GM18861 (cell line): ENCODE measurements around the gene ARID3A.

ENCODE experiments used
- ATAC-seq: cut with Tn5 transposase; IDR thresholded peaks from one replicate; pipeline ENCODE4 v1.9.1; 2021; ENCODE audit not compliant: unreplicated experiment

ARID3A gene

DNA sequence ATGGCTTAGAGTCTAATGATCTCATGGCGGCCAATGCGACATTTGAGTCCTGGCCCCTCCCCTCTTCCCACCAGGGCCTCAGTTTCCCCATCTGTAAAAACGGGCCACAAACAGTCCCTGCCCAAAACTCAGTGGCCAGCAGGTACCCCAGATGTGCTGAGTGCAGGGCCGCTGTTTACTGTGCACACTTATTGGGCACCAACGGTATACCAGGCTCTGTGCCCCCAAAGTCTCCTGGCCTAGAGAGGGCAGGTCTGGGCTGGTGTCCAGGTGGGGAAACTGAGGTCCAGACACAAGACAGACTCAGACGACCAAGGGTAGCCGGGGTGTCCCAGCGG, 34.7 kb downstream of the ARID3A start:
- ATAC-seq: no peak

DNA sequence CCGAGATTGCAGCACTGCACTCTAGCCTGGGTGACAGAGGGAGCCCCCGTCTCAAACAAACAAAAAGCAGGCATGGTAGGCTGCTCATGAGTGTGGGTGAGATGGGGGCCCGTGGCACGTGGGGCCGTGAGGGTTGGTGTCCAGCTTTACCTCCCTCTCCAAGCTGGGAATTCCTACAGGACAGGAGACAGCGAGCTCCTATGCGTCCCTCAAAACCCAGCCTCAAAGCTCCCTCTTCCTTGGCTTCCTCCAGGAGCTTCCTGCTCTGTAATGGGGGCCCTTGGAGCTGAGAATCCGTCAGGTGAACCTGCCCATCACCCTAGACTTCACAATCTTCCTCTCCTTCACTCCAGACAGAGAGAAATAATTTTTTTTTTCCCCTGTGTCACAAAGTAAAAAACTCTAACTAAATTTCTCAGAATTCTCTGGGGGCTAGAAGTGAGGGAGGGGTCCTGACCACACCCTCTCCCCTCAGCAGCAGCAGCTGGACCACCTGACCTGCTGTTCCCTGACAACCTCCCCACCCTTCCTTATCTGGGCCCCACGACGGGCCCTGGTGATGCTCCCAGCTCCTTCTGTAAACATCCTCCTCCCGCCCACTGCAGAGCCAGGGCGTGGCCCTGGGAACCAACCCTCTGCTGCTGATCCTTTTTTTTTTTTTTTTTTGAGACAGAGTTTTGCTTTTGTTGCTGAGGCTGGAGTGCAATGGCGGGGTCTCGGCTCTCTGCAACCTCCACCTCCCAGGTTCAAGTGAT, 36.2 kb downstream of the ARID3A start:
- ATAC-seq: no peak

DNA sequence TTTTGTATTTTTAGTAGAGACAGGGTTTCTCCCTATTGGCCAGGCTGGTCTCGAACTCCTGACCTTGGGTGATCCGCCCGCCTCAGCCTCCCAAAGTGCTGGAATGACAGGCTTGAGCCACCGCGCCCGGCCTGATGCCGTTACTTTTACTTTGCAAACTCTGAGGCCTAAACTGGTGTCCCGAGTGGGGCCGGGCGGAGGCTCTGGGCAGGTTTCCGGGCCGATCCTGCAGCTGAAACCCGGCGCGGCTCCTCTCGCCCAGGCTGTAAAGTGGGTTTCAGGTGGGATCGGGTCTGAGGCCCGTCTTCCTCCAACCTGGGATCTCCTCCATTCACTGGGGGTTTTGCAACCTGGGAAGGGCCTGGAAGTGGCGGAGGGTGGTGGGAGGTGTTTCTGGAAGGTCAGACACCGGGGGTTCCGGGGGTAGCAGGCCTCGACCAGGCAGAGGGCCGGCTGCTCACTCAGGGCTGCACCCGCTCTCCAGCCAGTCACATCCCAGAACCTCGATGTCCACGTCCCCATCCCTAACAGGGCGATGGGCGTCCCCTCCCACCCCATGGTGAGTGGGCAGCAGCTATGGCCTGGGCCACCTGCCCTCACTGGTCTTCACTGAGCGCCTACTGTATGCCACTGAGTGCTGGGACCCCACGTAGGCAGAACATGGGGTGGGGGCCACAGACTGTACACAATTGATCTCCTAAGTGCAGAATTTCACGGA, 37.0 kb downstream of the ARID3A start:
- ATAC-seq: no peak

DNA sequence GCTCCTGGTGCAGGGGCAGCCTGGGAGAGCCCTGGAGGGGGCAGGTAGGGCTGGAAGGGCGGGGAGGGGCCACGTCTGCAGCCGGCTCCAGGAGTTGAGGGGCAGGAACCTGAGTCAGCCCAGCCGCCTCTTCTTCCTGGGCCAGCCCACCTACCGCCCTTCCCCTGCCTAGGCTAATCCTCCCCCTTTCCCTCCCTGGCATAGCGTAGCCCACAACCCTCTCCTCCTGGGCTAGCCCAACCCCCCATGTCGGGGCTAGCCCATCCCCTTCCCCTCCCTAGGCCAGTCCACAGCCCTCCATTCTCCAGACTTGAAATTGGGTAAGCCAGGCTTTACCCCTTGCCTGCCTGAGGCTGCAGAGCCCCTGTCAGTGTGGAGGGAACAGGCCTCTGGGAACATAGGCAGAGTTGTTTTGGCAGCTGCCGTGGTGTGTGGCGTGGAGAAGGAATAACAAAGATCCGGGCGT, 37.7 kb downstream of the ARID3A start:
- ATAC-seq: no peak

DNA sequence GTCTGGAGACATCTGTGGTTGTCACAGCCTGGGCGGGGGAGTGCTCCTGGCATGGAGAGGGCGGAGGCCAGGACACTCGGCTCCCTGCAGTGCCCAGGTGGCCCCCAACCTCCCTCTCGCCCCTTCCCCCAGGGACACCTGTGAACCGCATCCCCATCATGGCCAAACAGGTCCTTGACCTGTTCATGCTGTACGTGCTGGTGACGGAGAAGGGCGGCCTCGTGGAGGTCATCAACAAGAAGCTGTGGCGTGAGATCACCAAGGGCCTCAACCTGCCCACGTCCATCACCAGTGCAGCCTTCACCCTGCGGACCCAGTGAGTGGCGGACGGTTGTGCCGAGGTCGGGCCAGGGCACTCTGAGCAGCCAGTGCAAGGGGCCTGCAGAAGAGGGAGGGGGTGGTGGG, 38.3 kb downstream of the ARID3A start:
- no peak for ATAC-seq

DNA sequence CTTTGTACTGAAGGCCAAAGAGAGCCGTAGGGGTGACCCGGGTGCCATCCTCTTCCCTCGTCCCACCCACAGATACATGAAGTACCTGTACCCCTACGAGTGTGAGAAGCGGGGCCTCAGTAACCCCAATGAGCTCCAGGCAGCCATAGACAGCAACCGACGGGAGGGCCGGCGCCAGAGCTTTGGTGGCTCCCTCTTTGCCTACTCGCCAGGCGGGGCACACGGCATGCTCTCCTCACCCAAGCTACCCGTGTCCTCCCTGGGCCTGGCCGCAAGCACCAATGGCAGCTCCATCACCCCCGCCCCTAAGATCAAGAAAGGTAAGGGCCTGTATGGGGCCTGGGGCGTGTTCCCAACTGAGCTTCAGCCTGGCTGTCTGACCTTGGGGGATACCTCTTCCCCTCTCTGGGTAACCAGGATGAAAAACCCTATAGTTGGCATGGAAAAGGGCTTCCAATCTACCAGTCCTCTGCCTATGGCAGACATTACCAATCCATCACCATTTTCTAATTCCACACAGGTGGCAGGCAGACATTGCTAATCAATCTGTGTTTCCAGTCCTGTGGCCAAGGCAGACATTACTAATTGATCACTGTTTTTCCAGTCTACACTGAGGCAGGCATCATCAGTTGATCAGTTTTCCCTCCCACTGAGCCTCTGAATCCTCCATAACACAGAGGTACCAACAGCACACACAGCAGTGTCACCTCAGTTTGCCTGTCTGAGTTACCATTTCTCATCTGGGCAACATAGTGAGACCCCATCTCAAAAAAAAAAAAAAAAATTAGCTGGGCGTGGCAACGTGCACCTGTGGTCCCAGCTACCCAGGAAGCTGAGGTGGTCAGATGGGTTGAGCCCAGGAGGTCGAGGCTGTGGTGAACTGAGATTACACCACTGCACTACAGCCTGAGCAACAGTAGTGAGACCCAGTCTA, 39.2 kb downstream of the ARID3A start:
- no peak for ATAC-seq

DNA sequence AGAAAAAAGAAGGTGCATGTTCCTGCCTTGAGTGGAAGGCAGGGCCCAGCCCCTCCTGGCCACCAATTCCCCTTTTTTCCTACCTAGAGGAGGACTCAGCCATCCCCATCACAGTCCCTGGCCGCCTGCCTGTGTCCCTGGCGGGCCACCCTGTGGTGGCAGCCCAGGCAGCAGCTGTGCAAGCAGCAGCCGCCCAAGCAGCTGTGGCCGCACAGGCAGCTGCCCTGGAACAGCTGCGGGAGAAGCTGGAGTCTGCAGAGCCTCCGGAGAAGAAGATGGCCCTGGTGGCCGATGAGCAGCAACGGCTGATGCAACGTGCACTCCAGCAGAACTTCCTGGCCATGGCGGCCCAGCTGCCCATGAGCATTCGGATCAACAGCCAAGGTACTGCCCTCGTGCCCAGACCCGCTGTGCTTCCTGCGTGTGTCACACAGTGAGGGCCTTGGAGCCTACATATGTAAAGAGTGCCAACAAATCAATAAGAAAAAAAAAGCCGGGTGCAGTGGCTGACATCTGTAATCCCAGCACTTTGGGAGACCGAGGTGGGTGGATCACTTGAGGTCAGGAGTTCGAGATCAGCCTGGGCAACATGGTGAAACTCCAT, 40.8 kb downstream of the ARID3A start:
- no peak for ATAC-seq

DNA sequence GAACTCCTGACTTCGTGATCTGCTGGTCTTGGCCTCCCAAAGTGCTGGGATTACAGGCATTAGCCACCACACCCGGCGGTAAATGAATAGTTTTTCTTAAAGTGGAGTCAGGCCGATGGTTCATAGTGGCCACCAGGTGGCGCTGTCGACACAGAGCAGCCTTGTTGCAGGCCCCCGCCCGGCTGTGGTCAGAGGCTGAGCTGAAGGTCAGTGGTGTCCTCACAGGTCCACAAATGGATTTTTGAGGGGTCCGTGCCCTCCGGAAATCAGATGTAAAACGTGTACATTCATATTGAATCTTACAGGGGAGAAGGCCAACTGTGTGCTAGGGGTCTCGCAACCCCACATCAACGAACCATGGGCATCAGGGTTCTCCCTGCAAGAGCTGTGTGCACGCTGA, 44.9 kb downstream of the ARID3A start:
- no peak for ATAC-seq

DNA sequence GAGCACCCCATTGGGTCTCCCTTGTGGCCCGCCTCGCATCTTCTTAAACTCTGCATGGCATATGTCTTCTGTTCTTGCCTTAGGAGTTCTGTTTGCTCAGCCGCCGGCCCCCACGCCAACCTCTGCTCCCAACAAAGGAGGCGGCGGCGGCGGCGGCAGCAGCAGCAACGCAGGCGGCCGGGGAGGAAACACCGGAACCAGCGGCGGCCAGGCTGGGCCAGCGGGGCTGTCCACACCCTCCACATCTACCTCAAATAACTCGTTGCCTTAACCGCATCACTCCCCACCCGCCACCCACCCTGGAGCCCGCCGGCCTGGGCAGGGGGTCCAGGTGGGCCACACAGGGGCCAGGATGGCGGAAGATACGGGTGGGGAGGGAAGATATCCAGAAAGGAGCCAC, 46.0 kb downstream of the ARID3A start:
- no peak for ATAC-seq

DNA sequence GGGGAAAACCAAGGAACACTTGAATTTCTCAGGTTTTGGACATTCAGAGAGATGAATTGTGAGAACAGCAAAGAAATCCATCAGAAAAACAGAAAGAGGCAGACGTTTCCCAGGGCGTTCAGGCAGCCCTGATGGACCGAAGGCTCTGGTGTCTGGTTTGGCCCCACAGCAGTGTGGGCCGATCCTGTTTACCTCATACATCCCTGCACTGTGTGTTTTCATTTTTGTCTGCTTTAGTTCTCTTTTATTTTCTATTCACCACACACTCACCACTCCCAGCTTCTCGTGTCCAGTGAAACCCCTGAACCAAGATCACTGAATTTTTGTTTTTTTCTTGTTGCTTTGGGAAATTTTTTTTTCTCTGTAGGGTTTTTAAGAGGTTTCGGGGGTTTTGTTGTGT, 46.4 kb downstream of the ARID3A start:
- ATAC-seq: no peak

DNA sequence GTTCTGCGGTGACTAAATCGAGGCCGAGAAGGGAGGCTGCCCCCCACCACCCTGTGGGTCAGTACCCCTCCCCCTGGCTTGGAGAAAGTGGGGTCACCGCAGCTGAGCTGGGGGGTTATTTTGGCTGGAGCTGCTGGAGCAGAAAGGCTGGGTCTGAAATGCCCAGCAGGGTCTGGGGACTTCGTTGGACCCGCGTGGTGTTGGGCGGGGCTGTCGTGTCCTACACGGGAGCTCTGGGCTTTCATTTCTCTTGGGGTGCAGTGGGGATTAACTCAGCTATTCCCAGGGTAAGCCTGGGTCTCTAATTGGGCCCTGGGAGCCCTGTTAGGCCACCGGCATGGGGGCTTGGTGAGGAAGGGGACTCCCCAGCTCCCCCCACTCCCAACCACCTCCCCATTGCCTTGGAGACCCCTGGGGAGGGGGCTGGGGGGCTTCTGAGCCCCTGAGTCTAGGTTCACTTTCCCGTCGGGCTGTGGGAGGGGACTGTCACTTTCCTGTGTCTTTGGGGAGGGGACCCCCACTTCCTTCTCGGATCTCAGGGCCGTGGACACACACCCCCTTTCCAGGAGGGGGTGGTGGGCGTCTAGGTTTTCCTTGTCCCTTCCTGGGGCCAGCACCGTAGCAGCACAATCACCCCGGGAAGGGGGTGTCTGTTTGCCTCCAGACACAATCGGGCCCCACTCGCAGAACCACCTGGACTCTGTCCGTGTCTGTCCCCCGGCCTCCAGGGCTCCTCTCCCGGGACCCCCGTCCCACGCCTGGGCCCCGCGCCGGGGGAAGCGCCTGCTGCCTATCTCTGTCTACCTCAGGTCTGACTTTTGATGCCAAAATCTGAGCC, 48.1 kb downstream of the ARID3A start:
- ATAC-seq: no peak

DNA sequence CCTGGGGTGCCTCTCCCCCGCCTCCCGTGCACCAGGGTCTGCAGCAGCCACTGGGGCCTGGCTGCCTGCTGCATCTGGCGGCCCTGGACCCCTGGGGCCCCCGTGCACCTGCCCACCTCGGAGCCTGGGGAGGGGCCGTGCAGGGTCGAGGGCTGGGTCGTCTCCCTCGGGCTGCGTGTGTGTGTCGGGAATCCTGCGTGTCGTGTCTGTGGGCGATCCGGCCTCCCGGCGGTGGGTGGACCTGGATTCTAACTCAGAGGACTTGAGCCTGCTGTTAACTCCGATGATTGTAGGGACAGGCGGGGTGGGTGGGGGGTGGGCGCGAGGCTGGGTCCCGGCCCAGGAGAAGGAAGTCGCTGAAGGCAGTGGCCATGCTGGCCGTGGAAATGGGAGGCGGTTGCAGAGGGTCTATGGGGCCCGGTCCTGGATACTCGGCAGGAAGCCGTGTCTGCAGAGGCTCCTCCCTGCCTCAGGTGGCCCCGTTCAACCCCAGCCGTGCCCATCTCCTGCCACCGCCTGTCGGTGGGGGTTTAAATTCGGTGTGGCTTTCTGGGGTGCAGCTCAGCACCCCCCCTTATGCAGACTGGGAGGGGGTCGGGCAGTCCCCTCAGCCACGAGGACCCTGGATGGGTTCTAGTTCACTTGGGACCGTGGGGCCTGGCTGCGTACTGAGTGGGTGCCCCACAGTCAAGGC, 48.9 kb downstream of the ARID3A start:
- ATAC-seq: no peak

DNA sequence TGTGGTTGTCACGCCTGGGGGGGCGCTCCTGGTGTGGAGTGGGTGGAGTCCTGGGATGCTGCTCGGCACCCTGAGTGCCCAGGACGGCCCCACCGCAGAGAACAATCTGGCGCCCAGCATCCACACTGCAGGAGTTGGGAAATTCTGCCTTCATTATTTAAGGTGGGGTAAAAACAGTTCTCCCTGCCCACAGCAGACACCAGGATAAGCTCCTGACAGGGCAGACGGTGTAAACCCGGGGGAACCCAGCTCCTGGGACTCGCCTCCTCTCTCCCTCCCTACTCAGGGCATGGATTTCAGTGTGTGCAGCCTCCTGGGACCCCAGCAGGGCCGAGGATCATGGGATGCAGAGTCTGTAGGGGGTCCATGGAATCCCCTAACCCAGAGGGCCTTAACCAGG, 50.6 kb downstream of the ARID3A start:
- no peak for ATAC-seq

DNA sequence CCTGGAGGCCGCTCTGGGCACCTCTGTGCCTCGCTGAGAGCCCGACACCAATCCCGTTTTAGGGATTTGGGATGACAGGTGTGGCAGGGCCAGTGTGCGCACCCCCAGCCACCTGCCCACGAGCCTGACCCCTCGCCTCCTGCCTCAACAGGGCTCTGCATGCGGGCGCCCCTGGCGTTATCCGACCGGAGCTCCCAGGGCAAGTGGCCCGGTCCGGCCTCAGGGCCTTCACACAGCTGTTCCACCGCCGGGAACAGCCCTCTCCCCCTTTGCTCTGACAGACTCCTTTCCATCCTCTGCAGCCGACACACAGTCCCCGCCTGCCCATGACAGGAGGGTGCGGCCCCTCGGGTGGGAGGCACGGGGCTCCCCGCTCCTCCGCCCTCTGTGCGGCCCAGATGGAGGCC, 51.2 kb downstream of the ARID3A start:
- ATAC-seq: no peak

DNA sequence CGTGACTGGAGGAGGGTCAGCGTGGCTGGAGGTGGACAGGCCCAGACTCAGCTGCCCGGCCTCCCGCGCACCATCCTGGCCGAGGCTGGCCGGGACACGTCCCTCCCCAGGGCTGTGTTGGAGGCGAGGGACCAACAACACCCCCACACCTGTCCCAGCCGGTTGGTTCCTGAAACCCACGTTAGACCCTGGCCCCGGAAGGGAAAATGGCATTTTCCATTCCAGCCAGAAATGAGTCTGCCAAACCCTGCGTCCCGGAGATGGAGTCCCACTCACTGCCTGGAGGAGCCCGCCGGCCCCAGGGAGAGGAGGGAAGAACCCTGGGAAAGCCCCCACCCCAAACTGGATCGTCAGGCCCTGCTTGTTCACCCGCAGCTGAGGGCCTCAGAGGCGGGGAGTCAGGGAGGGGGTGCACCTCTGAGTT, 53.5 kb downstream of the ARID3A start:
- ATAC-seq: no peak

DNA sequence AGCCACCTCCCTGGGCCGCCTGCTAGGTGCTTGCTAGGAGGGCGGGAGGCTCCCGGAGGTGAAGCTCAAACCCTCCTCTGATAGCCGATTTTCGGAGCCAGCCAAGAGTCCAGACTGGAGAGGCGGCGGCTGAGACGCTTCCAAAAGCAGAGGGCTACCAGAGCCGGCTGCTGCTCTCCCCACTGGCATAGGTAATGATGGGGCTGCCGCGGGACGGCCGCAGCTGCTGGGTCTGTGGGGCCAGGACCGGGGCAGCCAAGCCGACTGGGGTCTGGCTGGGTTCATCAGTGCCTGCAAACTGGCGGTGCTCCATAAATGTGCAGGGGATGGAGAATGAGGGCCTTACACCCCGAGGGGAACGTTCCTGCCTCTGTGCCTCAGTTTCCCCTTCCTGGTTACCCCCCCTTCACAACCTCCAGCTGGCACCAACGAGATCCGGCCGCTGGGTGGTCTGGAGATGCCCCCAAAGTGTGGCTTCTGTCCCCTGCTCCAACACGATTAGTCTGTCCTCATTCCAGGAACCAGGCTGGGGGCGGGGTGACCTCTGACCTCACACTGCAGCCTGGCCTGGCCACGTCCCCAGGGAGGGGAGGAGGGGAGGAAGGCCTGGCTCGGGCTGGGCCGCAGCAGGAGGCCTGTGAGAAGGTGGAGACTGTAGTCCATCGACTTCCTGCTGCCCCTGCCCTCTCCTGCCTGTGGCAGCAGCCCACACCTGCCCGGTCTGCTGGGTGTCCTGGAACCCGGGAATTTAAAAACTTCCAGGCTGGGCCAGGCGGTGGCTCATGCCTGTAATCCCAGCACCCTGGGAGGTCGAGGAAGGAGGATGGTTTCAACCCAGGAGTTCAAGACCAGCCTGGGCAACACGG, 54.5 kb downstream of the ARID3A start:
- no peak for ATAC-seq

DNA sequence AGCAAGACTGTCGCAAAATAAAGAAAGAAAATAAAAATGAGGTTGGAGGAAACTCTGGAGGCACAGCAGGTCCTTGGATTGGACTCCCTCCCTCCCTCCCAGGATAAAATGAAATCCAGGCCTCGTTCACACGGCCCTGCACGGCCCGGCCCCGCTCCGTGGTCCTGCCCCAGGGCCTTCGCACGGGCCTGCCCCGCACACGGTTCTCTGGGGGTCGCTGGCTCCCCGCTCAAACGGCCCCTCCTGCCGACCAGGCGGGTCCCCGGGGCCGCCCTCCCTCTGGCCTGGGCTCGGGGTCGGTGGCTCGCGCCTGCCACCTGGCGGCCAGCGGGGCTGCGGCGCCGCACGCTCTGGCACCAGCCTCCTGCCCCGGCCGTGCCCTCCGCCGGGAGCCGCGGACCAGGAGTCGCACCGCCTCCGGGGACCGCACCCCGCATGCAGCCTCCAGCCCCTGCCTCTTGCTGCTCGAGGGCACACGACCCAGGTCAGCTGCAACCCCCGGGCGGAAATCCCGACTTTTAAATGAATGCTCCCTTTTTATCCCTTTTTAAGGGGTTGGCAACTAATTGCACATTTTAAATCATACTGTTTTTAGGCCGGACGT, 56.8 kb downstream of the ARID3A start:
- ATAC-seq: no peak
